HCT116 (cell line): ENCODE results near the gene DPYSL5. TPM values are rescaled to one million over a fixed set of nuclear protein-coding genes. Genes with fewer than 3 reads are reported as not detected.

ENCODE experiments used
- ATAC-seq: fragments of 200-7000 bp; cut with Tn5 transposase; 2 replicates; pipeline ENCODE4 v1.9.1; 2020; ENCODE audit warnings: mild to moderate bottlenecking, moderate library complexity
- BruUV-seq: library from RNA; stranded (reverse); fragments of 400-500 nt; replicated peaks from 2 replicates; lab custom pipeline; 2021; lab: Mats Ljungman, UMichigan
- CTCF ChIA-PET: fragments of 300-600 bp; sonication (Branson Sonifier 250); formaldehyde crosslinking; loops from one replicate; lab custom pipeline; 2021; ENCODE audit warnings: antibody characterized with exemption; lab: Charles Lee
- POLR2A ChIA-PET: fragments of 300-600, 350-600 bp; sonication (Branson Sonifier 250); formaldehyde crosslinking; loops from one replicate; lab custom pipeline; 2021; ENCODE audit warnings: antibody characterized with exemption; lab: Charles Lee
- RAD21 ChIA-PET, 2 experiments: fragments of 300-600 bp; sonication (Branson Sonifier 250); formaldehyde crosslinking; loops; one replicate each; lab custom pipeline; 2023; ENCODE audit warnings: low total read pairs in 2 of 2; ENCODE audit not compliant: uncharacterized antibody in 2 of 2, unreplicated experiment in 2 of 2, low non-redundant PET in 1 of 2; lab: Charles Lee
- DNase-seq: peaks from one replicate; pipeline ENCODE4 v3.0.0-alpha.2; 2010; ENCODE audit warnings: low read depth, low spot score
- H2AFZ ChIP-seq: fragments of 200-600 bp; shearing (Covaris generic), sonication (generic); 2 replicates; pipeline ENCODE4 v1.6.1; 2017; ENCODE audit warnings: low read depth, mixed run types, mixed read lengths, antibody characterized with exemption, low read length; ENCODE audit not compliant: poor library complexity, severe bottlenecking
- H3K27ac ChIP-seq: 2 replicates; pipeline ENCODE4 v1.5.1; 2012; ENCODE audit warnings: low read depth, low read length
- H3K27me3 ChIP-seq: fragments of 200-600 bp; sonication (generic); 2 replicates; pipeline ENCODE4 v1.6.1; 2016; ENCODE audit warnings: mixed run types, low read length, mixed read lengths; ENCODE audit not compliant: insufficient read depth
- H3K36me3 ChIP-seq, 2 experiments: fragments of 200-500 bp in 1 of 2; fragments of 200-600 bp in 1 of 2; sonication (Bioruptor generic) in 1 of 2; sonication (generic) in 1 of 2; 2 replicates each; pipeline versions ENCODE4 v1.5.1 to v1.6.1; 2014 to 2016; ENCODE audit warnings: low read length in 2 of 2, inconsistent platforms in 1 of 2, mixed read lengths in 1 of 2, mixed run types in 1 of 2; ENCODE audit not compliant: insufficient read depth in 2 of 2, control insufficient read depth in 1 of 2
- H3K4me1 ChIP-seq, 2 experiments: fragments of 200-600 bp in 1 of 2; sonication (generic) in 1 of 2; 2 replicates each; pipeline versions ENCODE4 v1.5.1 to v1.6.1; 2012 to 2017; ENCODE audit warnings: low read length in 2 of 2, inconsistent platforms in 1 of 2, mild to moderate bottlenecking in 1 of 2, mixed read lengths in 1 of 2, mixed run types in 1 of 2, moderate library complexity in 1 of 2; ENCODE audit not compliant: insufficient read depth in 2 of 2, control insufficient read depth in 1 of 2
- H3K4me2 ChIP-seq: fragments of 200-600 bp; sonication (generic); 2 replicates; pipeline ENCODE4 v1.6.1; 2017; ENCODE audit warnings: mixed run types, low read length, mixed read lengths
- H3K4me3 ChIP-seq, 2 experiments: fragments of 200-600 bp in 1 of 2; sonication (generic) in 1 of 2; replicated peaks in 1 of 2; 2 replicates each; pipeline ENCODE4 v1.5.1; 2011 to 2016; ENCODE audit warnings: low read length in 2 of 2, control low read depth in 1 of 2, low read depth in 1 of 2, mild to moderate bottlenecking in 1 of 2, mixed read lengths in 1 of 2, mixed run types in 1 of 2
- H3K79me2 ChIP-seq: fragments of 200-600 bp; sonication (generic); 2 replicates; pipeline ENCODE4 v1.6.1; 2017; ENCODE audit warnings: mild to moderate bottlenecking, mixed run types, low read length, moderate library complexity, mixed read lengths; ENCODE audit not compliant: insufficient read depth
- H3K9ac ChIP-seq: fragments of 200-600 bp; sonication (generic); 2 replicates; pipeline ENCODE4 v1.6.1; 2016; ENCODE audit warnings: low read length, mixed read lengths
- H3K9me2 ChIP-seq: fragments of 200-600 bp; sonication (generic), shearing (Covaris generic); 2 replicates; pipeline ENCODE4 v1.6.1; 2017; ENCODE audit warnings: mixed run types, mild to moderate bottlenecking, moderate library complexity; ENCODE audit not compliant: insufficient read depth
- H3K9me3 ChIP-seq, 2 experiments: fragments of 200-500 bp in 1 of 2; fragments of 200-600 bp in 1 of 2; sonication (Bioruptor generic) in 1 of 2; sonication (generic) in 1 of 2; 2 replicates each; pipeline ENCODE4 v1.6.1; 2014 to 2017; ENCODE audit warnings: low read length in 2 of 2, mixed read lengths in 2 of 2, inconsistent platforms in 1 of 2, low read depth in 1 of 2, mild to moderate bottlenecking in 1 of 2, mixed run types in 1 of 2, moderate library complexity in 1 of 2; ENCODE audit not compliant: control insufficient read depth in 1 of 2, insufficient read depth in 1 of 2
- H4K20me1 ChIP-seq: fragments of 200-600 bp; sonication (generic), shearing (Covaris generic); 2 replicates; pipeline ENCODE4 v1.6.1; 2017; ENCODE audit warnings: mixed run types, mild to moderate bottlenecking, moderate library complexity; ENCODE audit not compliant: insufficient read depth
- ATF3 ChIP-seq: IDR thresholded peaks from 2 replicates; pipeline ENCODE4 v1.6.1; 2012
- CEBPB ChIP-seq: IDR thresholded peaks from 2 replicates; pipeline ENCODE4 v1.6.1; 2012; ENCODE audit warnings: low read depth
- ELF1 ChIP-seq: IDR thresholded peaks from 2 replicates; pipeline ENCODE4 v1.6.1; 2012; ENCODE audit warnings: low read depth, borderline replicate concordance
- FOSL1 ChIP-seq: IDR thresholded peaks from 2 replicates; pipeline ENCODE4 v1.6.1; 2012; ENCODE audit warnings: low read depth
- RAD21 ChIP-seq: IDR thresholded peaks from 2 replicates; pipeline ENCODE4 v1.6.1; 2012; ENCODE audit warnings: low read depth, mild to moderate bottlenecking
- SIN3A ChIP-seq: IDR thresholded peaks from 2 replicates; pipeline ENCODE4 v1.6.1; 2012; ENCODE audit warnings: low read depth
- SP1 ChIP-seq: IDR thresholded peaks from 2 replicates; pipeline ENCODE4 v1.6.1; 2012; ENCODE audit warnings: low read depth
- ZNF274 ChIP-seq: fragments of 200-500 bp; sonication (Bioruptor generic); IDR thresholded peaks from 2 replicates; pipeline ENCODE4 v1.6.1; 2014; ENCODE audit warnings: mild to moderate bottlenecking, low read depth, low read length, inconsistent platforms
- intact Hi-C: fragments of 100-400 bp; cut with micrococcal nuclease; formaldehyde crosslinking; loops from 2 replicates; pipeline ENCODE4 v1.10.0; 2022
- total RNA-seq: library from RNA; stranded (reverse); gene quantifications from one replicate; pipeline ENCODE4 v1.2.1, GENCODE V29; 2021; ENCODE audit not compliant: unreplicated experiment

DPYSL5 gene
- total RNA-seq, 1 experiment from 2014 or later: 8.4 TPM

- no peak overlapping the region for H3K4me2 ChIP-seq
- H3K9me2 ChIP-seq: no peaks in the 10 kb centered on the region
- H3K9ac ChIP-seq: no peak overlapping the region
- H3K9me3 ChIP-seq: no peaks in the 10 kb centered on the region
- no peaks in the 10 kb centered on the region for H3K4me1 ChIP-seq
- H2AFZ ChIP-seq: no peak overlapping the region
- H3K4me3 ChIP-seq: no peak overlapping the region
- POLR2A ChIA-PET: no interaction called here
- H4K20me1 ChIP-seq: no peaks in the 10 kb centered on the region
- RAD21 ChIA-PET: no interaction called here
- CTCF ChIA-PET: no interaction called here
- no peak for DNase-seq
- H3K27me3 ChIP-seq: no peaks in the 10 kb centered on the region
- H3K36me3 ChIP-seq: no peaks in the 10 kb centered on the region
- H3K27ac ChIP-seq: no peak overlapping the region
- BruUV-seq: no TSS peak
- no peaks in the 10 kb centered on the region for H3K79me2 ChIP-seq
- no peak for ATAC-seq
- TF ChIP-seq RAD21 (no peak), SP1 (no peak), FOSL1 (no peak), SIN3A (no peak), CEBPB (no peak), ATF3 (no peak), ZNF274 (no peak)
- intact Hi-C loops: no loop called here
Measured at GRCh38 chr2:26870585-26871095, 22.7 kb downstream of the DPYSL5 start.

- Histone ChIP-seq H3K4me1 (no peaks in the 10 kb centered on the region), H4K20me1 (no peaks in the 10 kb centered on the region), H3K4me2 (no peak overlapping the region), H3K9me2 (no peaks in the 10 kb centered on the region), H2AFZ (no peak overlapping the region), H3K9me3 (no peaks in the 10 kb centered on the region), H3K36me3 (no peaks in the 10 kb centered on the region), H3K27ac (no peak overlapping the region), H3K27me3 (no peaks in the 10 kb centered on the region), H3K9ac (no peak overlapping the region), H3K4me3 (no peak overlapping the region), H3K79me2 (no peaks in the 10 kb centered on the region)
- RAD21 ChIA-PET: no interaction called here
- DNase-seq (no peak), ATAC-seq (no peak)
- intact Hi-C loops: no loop called here
- TF ChIP-seq ELF1: no peak
- POLR2A ChIA-PET: no interaction called here
- CTCF ChIA-PET: no interaction called here
- no TSS peak for BruUV-seq
Measured at GRCh38 chr2:26873286-26873983, 25.5 kb downstream of the DPYSL5 start.
